GM21367 (cell line): Measurements from ENCODE around the gene PPP2R5E.
"Not testable (repeated sequence)": the region's sequence is repeated elsewhere in the genome, so short reads cannot be mapped to it uniquely, and the experiment has no call there.

Source experiments
- ATAC-seq: cut with Tn5 transposase; IDR thresholded peaks from one replicate; pipeline ENCODE4 v1.9.1; 2021; ENCODE audit not compliant: unreplicated experiment

PPP2R5E gene

DNA sequence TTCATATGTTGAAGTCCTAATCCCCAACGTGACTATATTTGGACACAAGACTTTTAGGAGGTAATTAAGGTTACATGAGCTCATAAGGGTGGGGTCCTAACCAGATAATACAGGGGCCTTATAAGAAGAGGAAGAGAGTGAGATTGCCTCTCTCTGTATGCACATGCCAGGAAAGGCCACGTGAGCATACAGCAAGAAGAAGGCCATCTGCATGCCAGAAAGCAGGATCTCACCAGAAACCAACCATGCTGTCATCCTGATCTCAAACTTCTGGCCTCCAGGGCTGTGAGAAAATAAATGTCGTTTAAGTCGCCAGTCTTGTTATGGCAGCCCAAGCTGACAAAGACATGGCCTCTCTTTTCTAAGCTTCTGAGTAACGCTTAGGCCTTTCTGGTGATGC is 155.5 kb downstream of the PPP2R5E start:
- no peak for ATAC-seq

DNA sequence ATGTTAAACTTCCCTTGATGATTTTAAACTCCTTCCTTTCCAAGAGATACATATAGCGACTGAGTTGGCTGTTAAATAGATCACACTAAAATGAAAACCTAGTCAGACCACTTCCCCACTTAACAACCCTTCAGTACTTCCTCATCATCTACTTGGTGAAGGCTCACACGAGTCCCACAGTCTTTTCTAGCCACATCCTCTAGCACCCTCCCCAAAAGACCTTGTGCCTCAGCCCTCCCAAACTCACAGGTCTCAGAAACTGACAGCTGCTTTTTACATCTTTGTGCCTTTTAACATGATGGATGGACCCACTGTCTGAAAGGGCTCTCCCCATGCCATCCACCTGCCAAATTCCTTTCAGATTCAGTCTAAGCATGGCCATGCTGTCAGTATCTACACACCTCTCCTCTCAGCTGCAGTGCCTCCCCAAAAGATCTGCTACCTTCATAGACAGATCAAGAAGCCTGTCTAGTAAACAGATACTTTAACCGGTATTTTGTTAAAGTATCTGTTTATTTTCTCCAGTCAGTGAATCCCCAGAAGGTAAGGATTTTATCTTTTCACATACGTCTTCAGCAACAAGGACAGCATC is 159.3 kb downstream of the PPP2R5E start:
- peak; percentile 96 for ATAC-seq

DNA sequence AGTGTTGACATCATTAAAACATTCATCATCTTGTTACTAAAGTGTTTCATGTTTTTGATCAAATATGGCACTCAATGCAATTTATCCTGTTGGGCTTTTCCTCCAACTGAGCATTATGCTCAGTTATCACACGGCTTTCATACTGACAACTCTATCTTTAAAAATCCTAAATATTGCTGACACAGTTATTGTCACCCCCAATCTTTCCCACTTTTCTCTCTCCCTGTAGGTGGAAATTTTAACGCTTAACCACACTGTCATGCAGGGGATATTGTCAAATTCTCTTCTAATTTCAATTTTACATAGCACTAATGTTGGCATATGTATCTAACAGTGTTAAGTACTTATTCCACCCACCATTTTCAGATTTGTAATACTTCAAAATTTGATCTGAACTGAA is 164.7 kb downstream of the PPP2R5E start:
- ATAC-seq = no peak

DNA sequence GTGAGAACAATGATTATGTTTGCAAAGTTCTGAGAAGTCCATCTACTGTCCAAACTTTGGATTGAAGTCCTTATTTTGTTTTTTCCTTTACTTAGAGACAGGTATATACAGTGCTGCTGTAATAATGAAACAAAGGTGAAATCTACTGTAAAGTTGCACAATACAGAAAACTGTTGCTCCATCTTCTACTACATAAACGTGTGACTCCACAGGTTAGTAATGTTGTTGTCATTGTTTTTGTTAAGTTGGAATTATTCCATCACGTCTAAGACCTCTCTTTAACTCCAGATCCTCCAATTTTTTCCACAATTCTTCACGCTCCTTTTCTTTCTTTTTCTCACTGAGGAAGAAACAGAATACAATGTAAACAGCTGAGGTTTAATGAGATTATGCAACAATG is 167.4 kb downstream of the PPP2R5E start:
- ATAC-seq = no peak

DNA sequence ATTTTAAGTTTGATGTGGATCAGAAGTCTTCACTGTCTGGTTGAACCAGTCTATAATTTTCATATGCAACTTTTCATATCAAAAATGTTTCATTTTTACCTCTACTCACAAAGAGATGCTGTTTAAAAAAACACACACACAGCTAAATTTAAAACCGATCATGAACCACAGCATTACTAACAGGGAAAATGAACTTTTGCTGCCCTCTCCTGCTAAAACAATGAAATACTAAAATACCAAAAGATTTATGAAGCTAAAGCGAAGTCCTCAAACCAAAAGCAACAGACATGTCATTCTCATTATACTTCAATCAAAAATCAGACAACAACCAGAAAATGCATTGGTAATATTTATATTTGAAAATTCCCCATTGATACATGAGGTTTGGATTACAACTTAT is 171.6 kb downstream of the PPP2R5E start:
- ATAC-seq = not testable (repeated sequence)

DNA sequence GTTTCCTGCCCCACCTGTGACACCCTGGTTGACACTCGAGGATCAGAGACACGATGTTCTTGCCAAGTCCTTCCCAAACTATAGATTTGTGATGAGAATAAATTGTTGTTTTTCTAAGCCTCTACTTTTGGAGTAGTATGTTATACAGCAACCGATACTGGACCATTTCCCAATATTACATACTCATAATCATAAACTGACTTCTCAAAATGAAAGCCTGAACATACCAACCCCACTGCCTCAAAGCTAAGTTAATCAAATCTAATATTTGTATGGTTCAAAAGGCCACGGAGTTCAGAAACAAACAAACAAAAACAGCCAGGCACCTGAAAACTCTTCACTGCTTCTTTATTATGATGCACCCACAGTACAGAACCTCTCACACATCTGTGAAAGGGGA is 172.1 kb downstream of the PPP2R5E start:
- ATAC-seq = no peak

DNA sequence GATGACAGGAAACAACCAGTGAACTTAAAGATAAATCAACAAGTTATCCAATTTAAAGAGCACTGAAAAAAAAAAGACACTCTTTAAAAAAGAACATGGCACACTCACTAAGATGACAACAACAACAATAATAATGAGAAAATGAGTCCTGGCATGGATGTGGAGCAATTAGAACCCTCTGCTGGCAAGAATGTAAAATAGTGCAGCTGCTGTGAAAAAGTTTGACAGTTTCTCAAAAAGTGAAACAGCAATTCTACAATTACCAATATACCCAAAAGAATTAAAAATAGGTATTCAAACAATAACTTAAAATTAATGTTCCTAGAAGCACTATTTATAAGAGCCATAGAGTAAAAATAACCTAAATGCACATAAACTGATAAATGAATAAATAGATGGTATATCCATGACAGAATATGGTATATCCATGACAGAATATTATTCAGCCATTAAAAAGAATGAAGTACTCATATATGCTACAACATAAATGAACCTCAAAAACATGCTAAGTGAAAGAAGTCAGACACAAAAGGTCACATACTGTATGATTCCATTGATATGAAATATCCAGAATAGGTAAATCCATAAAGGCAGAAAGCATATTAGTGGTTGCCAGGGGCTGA is 175.3 kb downstream of the PPP2R5E start:
- no peak for ATAC-seq

DNA sequence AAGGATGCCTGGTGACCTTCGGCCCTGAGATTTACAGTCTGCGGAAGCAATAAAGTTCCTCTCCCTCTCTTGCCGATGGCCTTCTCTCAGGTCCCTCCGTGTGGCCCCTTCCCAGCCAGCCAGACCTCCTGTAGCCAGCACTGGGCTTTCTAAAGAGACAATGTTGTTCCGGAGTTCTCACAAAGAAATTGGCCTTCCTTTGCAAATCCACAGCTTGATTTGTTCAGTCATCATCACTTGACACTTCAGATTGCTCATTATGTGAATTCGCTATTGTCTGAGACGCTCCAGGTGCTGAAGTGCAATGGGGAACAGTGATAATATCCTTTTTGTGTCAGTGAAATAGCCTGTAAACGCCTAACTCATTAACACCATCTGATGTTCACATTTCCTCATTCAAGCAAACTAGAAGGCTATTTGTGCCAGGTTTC is 180.8 kb downstream of the PPP2R5E start:
- ATAC-seq = no peak

DNA sequence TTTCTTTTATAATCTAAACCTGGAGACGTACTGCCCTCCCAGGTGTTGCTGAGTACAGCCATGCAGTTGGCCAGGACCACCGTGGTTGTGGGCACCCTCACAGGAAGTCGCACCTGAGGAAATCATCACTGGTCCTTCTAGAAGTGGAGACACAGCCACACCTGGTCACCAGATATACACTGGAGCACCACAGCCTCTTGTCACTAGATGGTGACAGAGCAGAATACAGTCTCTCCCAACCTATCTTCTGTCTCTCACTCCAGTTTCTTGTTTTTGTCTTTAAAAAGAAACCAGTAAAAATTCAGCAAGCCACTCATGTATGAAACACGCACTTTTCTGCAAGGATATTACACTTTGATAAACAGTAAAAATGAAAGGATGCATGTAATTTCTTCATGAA is 181.4 kb downstream of the PPP2R5E start:
- ATAC-seq = no peak

DNA sequence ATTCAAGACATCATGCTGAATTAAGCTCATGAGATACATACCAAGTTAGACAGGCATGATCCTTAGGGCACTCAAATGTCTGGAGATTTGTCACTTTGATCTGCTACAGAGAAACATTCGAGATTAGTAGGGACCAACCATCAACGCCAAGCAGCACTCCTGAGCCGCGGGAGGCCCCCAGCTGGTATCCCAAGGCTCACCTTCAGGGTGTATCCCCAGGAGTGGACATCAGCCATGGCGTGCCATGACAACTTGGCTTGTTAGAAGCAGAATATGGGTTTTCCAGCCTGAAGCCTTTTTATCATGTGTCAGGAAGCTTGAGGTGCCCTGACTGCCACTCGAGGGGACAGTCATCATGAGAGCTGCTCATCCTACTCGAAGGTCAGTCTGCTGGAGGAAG is 185.3 kb downstream of the PPP2R5E start:
- ATAC-seq = no peak

DNA sequence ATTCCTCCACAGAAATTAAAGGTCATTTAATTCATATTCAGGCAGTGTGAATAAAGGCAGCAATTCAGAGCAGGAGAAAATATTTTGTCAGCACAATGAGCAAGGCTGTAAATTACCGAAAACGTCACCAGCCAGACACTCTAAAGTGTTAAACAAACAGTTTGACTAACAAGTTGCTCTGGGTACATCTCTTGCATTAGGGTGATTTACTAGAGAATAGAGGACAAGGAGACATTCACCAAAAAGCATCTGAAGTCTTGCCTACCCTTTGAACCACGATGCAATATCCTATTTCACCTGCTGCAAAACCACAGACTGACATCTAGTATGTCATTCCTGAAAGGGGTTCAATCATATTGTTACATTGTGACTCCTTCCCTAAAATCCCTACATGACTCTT is 197.4 kb downstream of the PPP2R5E start:
- no peak for ATAC-seq

DNA sequence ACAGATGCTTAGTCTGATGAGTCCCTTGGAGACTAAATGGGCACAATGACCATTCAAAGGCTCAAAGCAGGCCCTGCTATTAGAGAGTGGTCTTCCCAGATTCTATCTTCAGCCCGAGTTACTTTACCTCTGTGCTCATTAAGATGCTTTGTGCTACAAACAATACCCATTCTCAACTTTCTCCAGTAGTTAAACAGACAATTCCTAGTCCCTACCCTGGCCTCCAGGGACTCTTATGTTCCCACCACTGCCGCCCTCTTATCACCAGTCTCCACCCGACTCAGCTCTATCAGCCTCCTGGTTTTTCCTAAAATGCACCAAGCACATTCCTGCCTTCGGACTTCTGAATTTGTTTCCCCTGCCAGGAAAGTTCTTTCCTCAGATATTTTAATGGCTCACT is 198.8 kb downstream of the PPP2R5E start:
- no peak for ATAC-seq

DNA sequence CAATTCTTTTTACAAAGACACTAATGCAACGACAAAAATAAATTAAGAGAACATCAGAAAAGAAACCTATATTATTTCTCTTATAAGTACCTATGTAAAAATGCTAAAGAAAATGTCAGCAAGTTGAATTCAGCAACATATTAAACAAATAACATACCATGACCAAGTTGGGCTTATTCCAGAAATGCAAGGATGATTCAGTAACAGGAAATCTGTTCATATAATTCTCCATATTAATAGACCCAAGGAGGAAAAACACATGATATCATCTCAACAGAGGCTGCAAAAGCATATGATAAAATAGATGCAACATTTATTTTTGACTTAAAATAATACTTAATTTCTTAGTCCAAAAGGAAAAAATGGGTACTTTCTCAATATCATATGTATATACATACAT is 199.3 kb downstream of the PPP2R5E start:
- no peak for ATAC-seq

DNA sequence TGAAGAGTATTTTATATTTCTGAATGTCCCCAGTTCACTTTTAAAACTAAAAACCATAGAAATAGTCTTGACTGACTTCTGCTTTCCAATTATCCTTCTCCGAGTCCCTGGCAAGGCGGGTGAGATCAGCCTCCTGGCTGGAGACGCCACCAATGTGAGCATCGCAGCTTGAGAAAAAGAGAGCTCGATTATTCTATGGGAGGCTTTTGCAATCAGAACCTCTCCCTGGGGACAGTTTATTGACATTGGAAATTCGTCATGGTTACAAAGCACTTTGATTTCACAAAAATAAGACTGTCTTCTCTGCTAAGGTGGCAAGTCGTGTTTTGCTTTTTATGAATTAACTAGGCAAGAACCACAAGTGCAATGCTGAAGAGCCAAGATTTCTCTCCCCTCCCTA is 200.8 kb downstream of the PPP2R5E start:
- ATAC-seq = no peak

DNA sequence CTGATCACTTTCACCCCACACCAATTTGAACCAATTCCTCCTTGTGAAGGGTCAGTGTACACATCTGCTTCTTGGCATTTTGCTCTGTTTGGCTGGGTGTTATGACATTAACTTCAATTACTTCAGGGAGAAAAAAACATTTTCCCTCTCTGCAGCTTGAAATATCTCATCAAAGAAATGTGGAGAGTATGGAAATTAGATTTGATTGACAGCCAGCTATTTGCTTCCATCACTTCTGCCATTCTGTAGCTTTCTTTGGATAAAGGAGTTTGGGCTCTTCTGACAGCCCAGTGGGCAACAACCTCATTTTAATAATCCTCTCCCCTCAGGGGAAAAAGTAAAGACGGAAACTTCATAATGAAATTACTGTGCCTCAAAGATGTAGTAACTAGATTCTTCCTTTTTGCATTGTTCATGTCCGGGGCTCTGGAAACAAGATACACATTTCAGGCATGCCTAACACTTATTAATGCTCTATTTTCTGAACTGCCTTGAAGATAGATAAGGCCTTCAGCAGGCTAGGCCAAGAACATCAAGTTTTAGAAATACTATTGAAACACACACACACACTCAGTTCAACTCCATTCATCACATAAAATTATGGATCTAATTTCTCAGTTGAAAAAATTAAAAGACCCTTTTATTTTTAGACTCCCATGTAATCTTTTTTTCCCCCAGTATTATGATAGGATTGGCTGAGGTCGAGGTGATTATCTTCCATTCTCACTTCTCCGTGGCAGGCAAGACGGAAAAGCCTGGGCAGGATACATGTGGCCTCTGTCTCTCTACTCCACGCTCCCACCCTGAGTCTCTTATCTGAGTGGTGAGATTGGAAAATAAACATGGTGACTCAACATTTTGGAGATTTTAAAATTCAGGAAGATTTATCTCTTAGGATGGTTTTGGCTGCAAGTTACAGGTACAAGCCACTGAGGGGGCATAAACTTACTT is 214.1 kb downstream of the PPP2R5E start:
- no peak for ATAC-seq

DNA sequence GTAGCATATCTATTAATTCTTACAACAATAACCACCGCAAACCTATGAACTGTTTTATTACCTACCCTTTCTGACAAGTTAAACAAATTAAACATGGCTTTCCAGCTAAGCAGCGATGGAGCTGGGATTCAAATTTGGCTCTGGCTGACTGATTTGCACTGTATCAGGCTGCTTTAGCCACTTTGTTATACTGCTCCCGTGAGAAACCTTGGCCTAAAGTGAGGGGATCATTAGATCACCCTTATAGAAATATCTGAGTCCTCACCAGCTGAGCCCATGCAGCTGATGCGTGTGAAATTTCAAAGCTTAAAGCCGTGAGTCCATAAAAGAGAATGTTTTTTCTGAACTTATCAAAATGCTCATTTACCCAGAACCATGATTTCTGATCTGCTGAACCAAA is 216.3 kb downstream of the PPP2R5E start:
- no peak for ATAC-seq

DNA sequence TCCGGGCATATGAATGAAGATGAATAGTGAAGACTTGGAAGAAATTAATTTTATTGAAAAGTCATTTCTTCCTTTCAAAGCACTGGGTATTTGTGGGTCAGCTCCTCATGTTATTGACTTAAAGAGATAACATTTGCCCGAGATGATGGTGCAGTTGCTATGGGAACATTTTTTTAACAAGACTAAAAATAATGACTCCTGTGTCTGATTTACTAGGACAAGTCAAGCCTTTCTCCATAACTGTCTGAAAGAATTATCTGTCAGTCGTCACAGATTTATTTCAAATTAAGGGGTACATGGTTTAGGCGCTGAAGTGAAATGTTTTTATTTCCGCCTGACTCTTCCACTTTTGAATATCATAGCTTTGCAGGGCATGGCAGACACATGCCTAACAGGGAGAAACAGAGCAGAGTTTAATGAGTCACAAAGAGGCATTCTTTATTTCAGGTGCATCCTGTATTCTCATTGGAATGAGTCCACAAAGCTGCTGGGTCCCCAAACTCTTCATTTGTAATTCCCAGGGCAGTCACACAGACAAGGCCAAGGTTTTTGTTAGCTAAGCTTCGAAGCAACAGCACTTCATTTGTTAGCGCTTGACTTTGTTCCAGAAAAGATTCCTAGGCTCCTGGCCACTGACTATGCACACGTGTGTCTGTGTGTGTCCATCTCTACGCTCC is 220.1 kb downstream of the PPP2R5E start:
- no peak for ATAC-seq

DNA sequence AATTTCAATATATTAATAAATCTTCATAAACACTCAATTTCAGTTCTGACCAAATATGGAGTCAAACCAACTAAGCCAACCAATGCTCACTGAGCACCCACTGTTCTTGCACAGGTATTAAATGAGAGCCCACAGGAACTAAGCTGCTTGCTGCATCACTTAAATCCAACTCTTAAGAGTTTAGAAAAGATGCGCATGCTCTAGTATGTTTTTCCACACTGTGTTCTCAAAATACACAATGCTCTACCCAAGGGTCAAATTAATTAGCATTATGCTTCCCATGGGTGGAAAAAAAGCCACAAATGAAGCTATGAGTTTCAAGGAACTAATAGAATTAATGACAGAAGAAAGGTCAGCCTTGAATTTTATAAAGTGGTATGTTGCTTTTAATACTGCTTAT is 220.7 kb downstream of the PPP2R5E start:
- ATAC-seq = no peak
